Activated T-helper 1 cell treated with anti-CD3 and anti-CD28 coated beads, Interleukin-12 subunit alpha, Interleukin-12 subunit beta, Interleukin-2, Interleukin-4 antibody, amounts not matched to agents 30 ng/mL and 10 ng/mL and 1 ng/mL, durations not matched to agents 14 hours and 24 hours and 36 hours (primary cell): ENCODE data around the gene RAD18. TPM values are rescaled to one million over a fixed set of nuclear protein-coding genes. Genes with fewer than 3 reads are reported as not detected.
A peak's percentile ranks its signal among the peaks of the same experiment; 100 is the strongest.

Experiments used
- DNase-seq: peaks from one replicate; pipeline ENCODE4 v3.0.0; 2021; ENCODE audit warnings: low spot score
- H3K27ac Mint-ChIP-seq: one replicate; pipeline ENCODE4 v1.8.0; 2021; ENCODE audit warnings: mild to moderate bottlenecking, mixed read lengths
- H3K27me3 Mint-ChIP-seq: one replicate; pipeline ENCODE4 v1.8.0; 2022; ENCODE audit warnings: mild to moderate bottlenecking, moderate library complexity, mixed read lengths; ENCODE audit not compliant: insufficient read depth
- H3K36me3 Mint-ChIP-seq: one replicate; pipeline ENCODE4 v1.8.0; 2021; ENCODE audit warnings: low read depth, mixed read lengths
- H3K4me1 Mint-ChIP-seq: one replicate; pipeline ENCODE4 v1.8.0; 2021; ENCODE audit warnings: low read depth, mixed read lengths
- H3K4me3 Mint-ChIP-seq: one replicate; pipeline ENCODE4 v1.8.0; 2021; ENCODE audit warnings: mild to moderate bottlenecking, moderate library complexity, mixed read lengths
- H3K9me3 Mint-ChIP-seq: one replicate; pipeline ENCODE4 v1.8.0; 2021; ENCODE audit warnings: mixed read lengths
- intact Hi-C: fragments of 100-400 bp; cut with micrococcal nuclease; formaldehyde crosslinking; loops from one replicate; pipeline ENCODE4 v1.15.1; 2024
- total RNA-seq: library from RNA; stranded (reverse); gene quantifications from 2 replicates; pipeline ENCODE4 v1.2.3, GENCODE V29; 2022

RAD18 gene
- total RNA-seq, 1 donor from 2014 or later, result 52.8 TPM

GRCh38 chr3:8982509-8982908 is 19.2 kb upstream of the RAD18 start:
- H3K36me3 Mint-ChIP-seq, result no peaks in the 10 kb centered on the region
- no peaks in the 10 kb centered on the region for H3K9me3 Mint-ChIP-seq
- intact Hi-C loops, result no loop called here
- H3K27ac Mint-ChIP-seq, result no peak overlapping the region
- peaks cover 14% of the 10 kb centered on the region for H3K27me3 Mint-ChIP-seq
- no peaks in the 10 kb centered on the region for H3K4me1 Mint-ChIP-seq
- no peak overlapping the region for H3K4me3 Mint-ChIP-seq
- no peak for DNase-seq

- no peaks in the 10 kb centered on the region for H3K4me1 Mint-ChIP-seq
Observed at GRCh38 chr3:8981700-8982099, 18.4 kb upstream of the RAD18 start.

DNA sequence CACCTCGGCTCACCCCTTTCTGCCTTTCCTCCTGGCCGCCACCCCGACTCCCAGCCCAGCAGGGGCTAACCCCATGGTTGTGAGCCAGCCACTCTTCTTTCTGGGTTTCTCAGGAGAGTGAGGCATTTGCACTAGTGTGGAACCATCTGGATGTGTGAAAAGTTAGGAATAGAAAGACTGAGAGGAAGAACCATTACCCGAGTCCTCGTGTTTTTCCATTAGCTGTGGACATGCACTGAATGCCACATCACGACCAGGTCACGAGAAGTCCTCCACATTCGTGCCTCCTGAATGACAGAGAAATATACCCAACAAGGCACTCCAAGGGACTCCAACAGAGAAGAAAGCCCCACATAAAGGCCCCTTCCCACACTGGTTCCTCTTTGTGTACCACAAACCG is 18.0 kb upstream of the RAD18 start:
- no peak overlapping the region for H3K27ac Mint-ChIP-seq
- H3K27me3 Mint-ChIP-seq, result peaks cover 14% of the 10 kb centered on the region
- no peaks in the 10 kb centered on the region for H3K9me3 Mint-ChIP-seq
- H3K4me1 Mint-ChIP-seq, result no peaks in the 10 kb centered on the region
- no peak for DNase-seq
- intact Hi-C loops, result no loop called here
- H3K4me3 Mint-ChIP-seq, result no peak overlapping the region
- H3K36me3 Mint-ChIP-seq, result no peaks in the 10 kb centered on the region

More at GRCh38 chr3:8981700-8982099, 18.4 kb upstream of the RAD18 start:
- Mint-ChIP-seq H3K4me3 (no peak overlapping the region), H3K27me3 (peaks cover 14% of the 10 kb centered on the region), H3K27ac (no peak overlapping the region), H3K9me3 (no peaks in the 10 kb centered on the region), H3K36me3 (no peaks in the 10 kb centered on the region)
- no peak for DNase-seq
- intact Hi-C loops, result no loop called here

DNA sequence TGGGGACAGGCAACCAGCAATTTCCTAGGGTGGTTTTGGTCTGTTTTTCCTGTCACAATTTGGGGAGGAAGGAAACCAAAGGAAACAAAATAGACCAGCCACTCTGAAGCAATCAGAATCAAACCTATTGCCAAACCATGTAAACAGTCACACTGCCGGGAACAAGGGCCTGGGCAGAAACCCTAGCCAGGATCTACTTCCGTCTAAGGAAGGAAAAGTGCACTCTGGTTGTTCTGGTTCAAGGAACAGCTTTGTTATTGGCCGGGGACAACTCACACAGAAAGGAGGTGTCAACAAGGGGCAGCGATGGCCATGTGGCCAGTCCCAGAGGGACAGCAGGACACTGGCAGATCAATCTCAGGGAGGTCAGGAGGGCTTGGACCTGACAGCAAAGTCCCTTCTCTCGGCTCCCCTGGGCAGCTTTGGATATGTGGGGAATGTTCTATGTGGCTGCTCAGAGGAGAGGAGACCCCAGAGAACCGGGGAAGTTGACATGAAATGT is 17.5 kb upstream of the RAD18 start:
- Mint-ChIP-seq H3K36me3 (no peaks in the 10 kb centered on the region), H3K27me3 (peaks cover 14% of the 10 kb centered on the region), H3K4me3 (no peak overlapping the region), H3K27ac (no peak overlapping the region), H3K9me3 (no peaks in the 10 kb centered on the region), H3K4me1 (no peaks in the 10 kb centered on the region)
- no peak for DNase-seq
- intact Hi-C loops, result no loop called here

DNA sequence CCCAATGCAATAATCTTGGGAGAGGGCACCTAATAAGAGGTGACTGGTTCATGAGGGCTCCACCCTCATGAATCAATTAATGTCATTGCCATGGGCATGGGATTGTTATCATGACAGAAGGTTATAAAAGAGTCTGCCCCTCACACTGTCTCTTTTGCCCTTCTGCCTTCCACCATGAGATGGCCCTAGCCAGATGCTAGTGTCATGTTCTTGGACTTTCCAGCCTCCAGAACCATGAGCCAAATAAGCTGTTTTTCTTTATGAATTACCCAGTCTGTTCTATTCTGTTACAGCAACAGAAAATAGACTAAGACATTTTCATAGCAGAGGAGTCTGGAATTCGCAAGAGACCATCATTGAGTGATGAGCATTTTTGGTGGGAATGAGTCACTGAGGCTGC is 16.0 kb upstream of the RAD18 start:
- Mint-ChIP-seq H3K9me3 (no peaks in the 10 kb centered on the region), H3K36me3 (no peaks in the 10 kb centered on the region), H3K27ac (no peak overlapping the region), H3K27me3 (peaks cover 14% of the 10 kb centered on the region), H3K4me3 (no peak overlapping the region), H3K4me1 (no peaks in the 10 kb centered on the region)
- DNase-seq, result no peak
- intact Hi-C loops, result no loop called here

DNA sequence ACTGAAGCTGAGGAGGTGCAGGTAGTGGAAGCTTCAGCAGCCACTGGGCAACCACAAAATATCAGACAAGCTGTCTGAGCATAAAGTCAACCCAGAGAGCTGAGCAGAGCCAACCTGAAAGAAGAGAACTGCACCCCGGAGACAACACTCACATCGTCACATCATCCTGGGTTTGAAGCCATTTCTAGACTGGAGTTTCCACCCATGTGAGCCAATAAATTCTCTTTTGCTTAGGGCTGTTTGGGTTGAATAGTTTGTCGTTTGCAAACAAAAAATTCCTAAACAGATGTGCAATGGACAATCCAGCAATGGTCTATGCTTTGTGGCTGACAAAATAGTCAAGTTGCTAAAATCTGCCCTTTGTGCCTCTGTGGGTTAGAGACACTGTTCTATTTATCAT is 15.3 kb upstream of the RAD18 start:
- peaks cover 14% of the 10 kb centered on the region for H3K27me3 Mint-ChIP-seq
- H3K4me3 Mint-ChIP-seq, result no peak overlapping the region
- intact Hi-C loops, result no loop called here
- H3K4me1 Mint-ChIP-seq, result no peaks in the 10 kb centered on the region
- no peaks in the 10 kb centered on the region for H3K36me3 Mint-ChIP-seq
- H3K27ac Mint-ChIP-seq, result no peak overlapping the region
- H3K9me3 Mint-ChIP-seq, result no peaks in the 10 kb centered on the region
- DNase-seq, result no peak

GRCh38 chr3:8976540-8977182 is 13.4 kb upstream of the RAD18 start:
- no peak for DNase-seq
- intact Hi-C loops, result no loop called here
- Mint-ChIP-seq H3K4me1 (no peaks in the 10 kb centered on the region), H3K27me3 (peaks cover 11% of the 10 kb centered on the region), H3K36me3 (no peaks in the 10 kb centered on the region), H3K4me3 (no peak overlapping the region), H3K27ac (no peak overlapping the region), H3K9me3 (no peaks in the 10 kb centered on the region)

DNA sequence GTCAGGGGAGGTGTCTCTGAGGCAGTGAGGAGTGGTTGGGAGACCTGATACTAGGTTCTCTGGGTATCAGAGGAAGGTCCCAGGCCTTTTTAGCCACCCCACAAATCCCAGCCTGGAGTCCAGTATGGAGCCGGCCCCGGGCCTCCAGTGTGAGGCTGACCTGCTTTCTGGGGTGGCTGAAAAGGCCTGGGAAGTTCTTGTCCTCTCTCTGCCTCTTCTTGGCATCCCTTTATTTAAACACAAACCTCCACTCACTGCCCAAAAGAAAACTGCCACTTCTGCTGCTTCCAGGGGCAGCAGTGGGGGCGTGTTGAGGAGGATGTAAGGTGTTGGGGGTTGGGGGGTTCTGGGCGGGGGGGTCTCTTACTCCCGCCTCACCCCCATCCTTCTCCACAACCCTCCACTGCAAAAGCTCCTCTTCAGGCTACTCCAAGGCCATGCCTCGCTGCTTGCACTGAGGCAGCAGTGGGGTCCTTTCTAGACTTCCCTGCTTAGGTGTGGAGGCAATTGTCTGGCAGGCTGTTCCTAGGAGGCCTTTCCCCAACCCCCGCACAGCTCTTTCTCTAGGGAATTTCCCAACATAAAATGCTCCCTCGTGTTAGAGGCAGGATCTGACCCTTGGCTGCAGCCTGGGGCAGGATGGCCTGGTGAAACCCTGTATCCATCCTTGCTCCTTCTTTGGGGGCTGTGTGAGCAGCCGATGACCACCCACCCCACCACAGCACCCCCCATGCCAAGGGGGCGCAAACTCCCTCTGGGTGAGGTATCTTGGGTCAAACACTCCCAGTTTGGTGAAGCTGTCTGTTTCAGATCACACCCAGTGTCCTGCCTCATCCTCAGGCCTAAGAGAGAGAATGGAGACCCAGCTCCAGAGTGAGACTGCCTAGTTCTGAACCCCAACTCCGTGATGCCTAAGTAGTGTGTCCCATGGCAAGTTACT is 12.1 kb upstream of the RAD18 start:
- no peak overlapping the region for H3K27ac Mint-ChIP-seq
- DNase-seq, result no peak
- H3K4me1 Mint-ChIP-seq, result peaks cover 5% of the 10 kb centered on the region
- H3K4me3 Mint-ChIP-seq, result no peak overlapping the region
- peaks cover 9% of the 10 kb centered on the region for H3K27me3 Mint-ChIP-seq
- no peaks in the 10 kb centered on the region for H3K9me3 Mint-ChIP-seq
- intact Hi-C loops, result no loop called here
- H3K36me3 Mint-ChIP-seq, result no peaks in the 10 kb centered on the region

- Mint-ChIP-seq H3K27me3 (peaks cover 12% of the 10 kb centered on the region), H3K36me3 (no peaks in the 10 kb centered on the region), H3K9me3 (no peaks in the 10 kb centered on the region), H3K4me3 (no peak overlapping the region), H3K4me1 (peaks cover 5% of the 10 kb centered on the region), H3K27ac (no peak overlapping the region)
- no peak for DNase-seq
- intact Hi-C loops, result loop anchor here (5.0 kb wide), 1 partner anchor 528 kb away; no protein-coding TSS in a partner anchor
Observed at GRCh38 chr3:8974458-8974857, 11.2 kb upstream of the RAD18 start.

- Mint-ChIP-seq H3K27ac (no peak overlapping the region), H3K27me3 (peaks cover 22% of the 10 kb centered on the region), H3K9me3 (no peaks in the 10 kb centered on the region), H3K4me3 (no peak overlapping the region), H3K4me1 (peaks cover 5% of the 10 kb centered on the region), H3K36me3 (no peaks in the 10 kb centered on the region)
- no peak for DNase-seq
- intact Hi-C loops, result loop anchor here (5.0 kb wide), 1 partner anchor 530 kb away; no protein-coding TSS in a partner anchor
Observed at GRCh38 chr3:8972639-8973038, 9.4 kb upstream of the RAD18 start.

DNA sequence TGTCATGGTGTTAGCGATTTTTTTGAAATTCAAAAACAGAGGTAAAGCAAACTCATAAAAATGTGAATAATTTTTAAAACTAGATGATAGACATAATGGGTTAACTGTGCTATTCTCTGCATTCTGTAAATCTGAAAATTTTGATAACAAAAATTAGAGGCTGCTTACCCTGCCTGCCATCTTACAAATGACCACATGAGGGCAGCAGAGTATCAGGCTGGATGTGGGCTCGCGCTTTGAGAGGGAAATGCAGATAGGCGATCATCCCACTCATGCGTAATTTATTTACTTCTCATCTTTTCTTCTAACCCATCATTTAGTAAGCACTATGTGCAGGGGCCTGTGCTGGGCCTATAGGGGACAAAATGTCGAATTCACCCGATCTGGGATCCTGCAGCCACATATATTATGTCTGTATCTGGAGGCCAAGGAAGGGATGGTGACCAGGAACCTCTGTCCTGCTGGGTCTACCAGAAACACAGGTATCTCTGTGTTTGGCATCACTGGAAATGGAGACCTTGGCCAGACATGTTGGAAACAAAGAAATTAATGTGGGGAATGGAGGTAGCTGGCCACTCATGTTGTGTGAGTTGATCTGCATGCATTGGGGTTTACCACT is 7.8 kb upstream of the RAD18 start:
- intact Hi-C loops, result loop anchor here (1.0 to 5.0 kb wide), 5 partner anchors 17 to 531 kb away; partner anchors contain the start of gene SRGAP3

DNA sequence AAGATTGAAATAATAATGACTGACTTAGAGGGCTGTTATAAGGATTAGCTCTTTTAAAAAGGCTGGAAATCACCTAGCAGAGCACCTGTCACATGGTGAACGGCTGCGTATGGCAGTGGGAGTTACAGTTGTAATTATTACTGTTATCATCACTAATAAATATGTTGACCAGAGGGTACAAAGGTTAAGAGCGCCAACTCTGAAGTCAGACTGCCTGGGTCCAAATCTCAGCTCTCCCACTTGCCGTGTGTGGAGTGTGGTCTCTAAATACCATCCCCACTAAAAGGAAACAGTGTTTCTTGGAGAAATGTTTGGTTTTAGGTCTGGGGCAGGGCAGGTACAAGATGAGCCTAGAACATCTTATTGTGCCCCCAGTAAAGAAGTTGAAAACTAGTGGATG is 6.0 kb upstream of the RAD18 start:
- H3K4me3 Mint-ChIP-seq, result no peak overlapping the region
- H3K27ac Mint-ChIP-seq, result no peak overlapping the region
- intact Hi-C loops, result no loop called here
- H3K9me3 Mint-ChIP-seq, result no peaks in the 10 kb centered on the region
- peaks cover 27% of the 10 kb centered on the region for H3K27me3 Mint-ChIP-seq
- no peaks in the 10 kb centered on the region for H3K36me3 Mint-ChIP-seq
- no peak for DNase-seq
- peaks cover 7% of the 10 kb centered on the region for H3K4me1 Mint-ChIP-seq

More for the DNA sequence above, 7.8 kb upstream of the RAD18 start:
- Mint-ChIP-seq H3K4me1 (peaks cover 5% of the 10 kb centered on the region), H3K27ac (no peak overlapping the region), H3K27me3 (peaks cover 25% of the 10 kb centered on the region), H3K9me3 (no peaks in the 10 kb centered on the region), H3K36me3 (no peaks in the 10 kb centered on the region), H3K4me3 (no peak overlapping the region)
- peak; percentile 59 for DNase-seq
